IMR-90 (cell line): ENCODE data around the gene CNNM3. TPM values are rescaled to one million over a fixed set of nuclear protein-coding genes. Genes with fewer than 3 reads are reported as not detected.

Experiments used
- ATAC-seq: fragments of 200-7000 bp; cut with Tn5 transposase; 2 replicates; pipeline ENCODE4 v1.9.1; 2020; ENCODE audit warnings: low read depth, mild to moderate bottlenecking, moderate library complexity
- BruUV-seq: library from RNA; stranded (reverse); fragments of 400-500 nt; replicated peaks from 2 replicates; lab custom pipeline; 2021; lab: Mats Ljungman, UMichigan
- CTCF ChIA-PET: fragments of 300-600 bp; formaldehyde crosslinking; extraction: SDS; loops from one replicate; lab custom pipeline; 2021; ENCODE audit warnings: antibody characterized with exemption; lab: Yijun Ruan, JAX
- POLR2A ChIA-PET: fragments of 300-600 bp; sonication (Branson Sonifier 250); formaldehyde crosslinking; loops from one replicate; lab custom pipeline; 2022; ENCODE audit warnings: antibody characterized with exemption; ENCODE audit not compliant: unreplicated experiment; lab: Charles Lee
- DNase-seq: peaks from one replicate; pipeline ENCODE4 v3.0.0; 2013
- H2AFZ ChIP-seq: replicated peaks from 2 replicates; pipeline ENCODE3; 2013; ENCODE audit warnings: low read length, mild to moderate bottlenecking; ENCODE audit not compliant: poor library complexity
- H2AK5ac ChIP-seq: 2 replicates; pipeline ENCODE4 v1.6.1; 2013; ENCODE audit warnings: low read depth, low read length, inconsistent platforms
- H2AK9ac ChIP-seq: replicated peaks from 2 replicates; pipeline ENCODE3; 2013; ENCODE audit warnings: mild to moderate bottlenecking, low read depth, low read length, moderate library complexity; ENCODE audit not compliant: poor library complexity
- H2BK120ac ChIP-seq: 2 replicates; pipeline ENCODE4 v1.6.1; 2013; ENCODE audit warnings: low read depth, low read length, inconsistent platforms
- H2BK15ac ChIP-seq: 3 replicates; pipeline ENCODE4 v1.6.1; 2013; ENCODE audit warnings: low read depth, low read length, inconsistent platforms
- H2BK20ac ChIP-seq: 2 replicates; pipeline ENCODE4 v1.6.1; 2013; ENCODE audit warnings: low read depth, mild to moderate bottlenecking, inconsistent platforms, low read length, moderate library complexity
- H2BK5ac ChIP-seq: 2 replicates; pipeline ENCODE4 v1.6.1; 2013; ENCODE audit warnings: mild to moderate bottlenecking, low read depth, low read length, inconsistent platforms; ENCODE audit not compliant: poor library complexity, severe bottlenecking
- H3K14ac ChIP-seq: replicated peaks from 2 replicates; pipeline ENCODE4 v1.6.1; 2013; ENCODE audit warnings: low read depth, low read length, inconsistent platforms
- H3K18ac ChIP-seq: 2 replicates; pipeline ENCODE4 v1.6.1; 2013; ENCODE audit warnings: low read depth, low read length, control low read depth
- H3K23ac ChIP-seq: 2 replicates; pipeline ENCODE4 v1.6.1; 2013; ENCODE audit warnings: low read depth, low read length, inconsistent platforms
- H3K27ac ChIP-seq: 2 replicates; pipeline ENCODE4 v1.5.1; 2013; ENCODE audit warnings: mild to moderate bottlenecking, control low read depth, low read length; ENCODE audit not compliant: insufficient read depth
- H3K27me3 ChIP-seq: 2 replicates; pipeline ENCODE4 v1.6.1; 2013; ENCODE audit warnings: low read length; ENCODE audit not compliant: control insufficient read depth, insufficient read depth
- H3K36me3 ChIP-seq: 2 replicates; pipeline ENCODE4 v1.6.1; 2013; ENCODE audit warnings: low read length, mixed read lengths; ENCODE audit not compliant: control insufficient read depth, insufficient read depth
- H3K4ac ChIP-seq: 2 replicates; pipeline ENCODE4 v1.6.1; 2013; ENCODE audit warnings: low read depth, low read length, inconsistent platforms
- H3K4me1 ChIP-seq: 2 replicates; pipeline ENCODE4 v1.6.1; 2013; ENCODE audit warnings: low read length, mixed read lengths; ENCODE audit not compliant: control insufficient read depth, insufficient read depth
- H3K4me2 ChIP-seq: 2 replicates; pipeline ENCODE4 v1.6.1; 2013; ENCODE audit warnings: low read depth, mild to moderate bottlenecking, control low read depth, low read length, moderate library complexity
- H3K4me3 ChIP-seq: 2 replicates; pipeline ENCODE4 v1.5.1; 2013; ENCODE audit warnings: low read depth, mild to moderate bottlenecking, control low read depth, low read length, moderate library complexity; ENCODE audit not compliant: insufficient read depth
- H3K56ac ChIP-seq: 2 replicates; pipeline ENCODE4 v1.6.1; 2013; ENCODE audit warnings: low read length, inconsistent platforms; ENCODE audit not compliant: insufficient read depth; ENCODE audit errors: extremely low read depth
- H3K79me1 ChIP-seq, 2 experiments: 2 replicates each; pipeline ENCODE4 v1.6.1; 2013; ENCODE audit warnings: low read length in 2 of 2, inconsistent platforms in 1 of 2, low read depth in 1 of 2
- H3K9ac ChIP-seq: 2 replicates; pipeline ENCODE4 v1.6.1; 2013; ENCODE audit warnings: low read depth, low read length, control low read depth
- H3K9me1 ChIP-seq: 2 replicates; pipeline ENCODE4 v1.6.1; 2013; ENCODE audit warnings: low read length, inconsistent platforms; ENCODE audit not compliant: insufficient read depth
- H3K9me3 ChIP-seq: 2 replicates; pipeline ENCODE4 v1.6.1; 2013; ENCODE audit warnings: low read length; ENCODE audit not compliant: control insufficient read depth, insufficient read depth
- H4K20me1 ChIP-seq: 2 replicates; pipeline ENCODE4 v1.6.1; 2013; ENCODE audit warnings: low read length, inconsistent platforms; ENCODE audit not compliant: insufficient read depth
- H4K5ac ChIP-seq: 2 replicates; pipeline ENCODE4 v1.6.1; 2013; ENCODE audit warnings: mild to moderate bottlenecking, low read depth, low read length, control low read depth
- H4K8ac ChIP-seq, 2 experiments: 2 replicates each; pipeline ENCODE4 v1.6.1; 2013; ENCODE audit warnings: low read depth in 2 of 2, low read length in 2 of 2, control low read depth in 1 of 2, inconsistent platforms in 1 of 2
- H4K91ac ChIP-seq: 2 replicates; pipeline ENCODE4 v1.6.1; 2013; ENCODE audit warnings: low read depth, low read length, inconsistent platforms; ENCODE audit not compliant: insufficient read depth
- BHLHE40 ChIP-seq: fragments of 150-350 bp; IDR thresholded peaks from 2 replicates; pipeline ENCODE4 v1.6.1; 2016; ENCODE audit warnings: mild to moderate bottlenecking, low read depth, low read length
- CEBPB ChIP-seq: IDR thresholded peaks from 2 replicates; pipeline ENCODE4 v1.6.1; 2012; ENCODE audit warnings: low read depth, low read length, improper control_type of control experiment
- CHD1 ChIP-seq: IDR thresholded peaks from 2 replicates; pipeline ENCODE4 v1.6.1; 2012; ENCODE audit warnings: low read depth, low read length, improper control_type of control experiment
- ELK1 ChIP-seq: fragments of 150-350 bp; IDR thresholded peaks from 2 replicates; pipeline ENCODE4 v1.6.1; 2016; ENCODE audit warnings: low read depth, mild to moderate bottlenecking, low read length, moderate library complexity, borderline replicate concordance
- FOS ChIP-seq: fragments of 150-350 bp; IDR thresholded peaks from 2 replicates; pipeline ENCODE4 v1.6.1; 2016; ENCODE audit warnings: low read depth, low read length
- MAFK ChIP-seq: IDR thresholded peaks from 2 replicates; pipeline ENCODE4 v1.6.1; 2012; ENCODE audit warnings: low read depth, low read length, improper control_type of control experiment
- MAZ ChIP-seq: IDR thresholded peaks from 2 replicates; pipeline ENCODE4 v1.6.1; 2012; ENCODE audit warnings: low read depth, mild to moderate bottlenecking, low read length, improper control_type of control experiment, moderate library complexity, borderline replicate concordance
- NFE2L2 ChIP-seq: fragments of 150-350 bp; IDR thresholded peaks from 2 replicates; pipeline ENCODE4 v1.6.1; 2016; ENCODE audit warnings: low read depth, mild to moderate bottlenecking, low read length
- POLR2A ChIP-seq: IDR thresholded peaks from 2 replicates; pipeline ENCODE4 v1.6.1; 2012; ENCODE audit warnings: mild to moderate bottlenecking, low read depth, low read length
- RAD21 ChIP-seq: IDR thresholded peaks from 2 replicates; pipeline ENCODE4 v1.6.1; 2012; ENCODE audit warnings: low read length, improper control_type of control experiment
- RCOR1 ChIP-seq: IDR thresholded peaks from 2 replicates; pipeline ENCODE4 v1.6.1; 2012; ENCODE audit warnings: mild to moderate bottlenecking, low read length, improper control_type of control experiment; ENCODE audit not compliant: insufficient replicate concordance
- RFX5 ChIP-seq: IDR thresholded peaks from 2 replicates; pipeline ENCODE4 v1.8.0; 2012; ENCODE audit warnings: low read depth, mild to moderate bottlenecking, low read length, moderate library complexity
- SMC3 ChIP-seq: fragments of 150-350 bp; IDR thresholded peaks from 2 replicates; pipeline ENCODE4 v1.6.1; 2016; ENCODE audit warnings: low read depth, mild to moderate bottlenecking, antibody characterized with exemption, low read length, moderate library complexity
- USF2 ChIP-seq: fragments of 150-350 bp; IDR thresholded peaks from 2 replicates; pipeline ENCODE4 v1.6.1; 2017; ENCODE audit warnings: mild to moderate bottlenecking, antibody characterized with exemption, low read length, low read depth
- WGBS, 2 experiments: methylation state at CpG; one replicate each; pipeline versions ENCODE4 v1.1.5 to v1.1.7; 2013; ENCODE audit warnings: missing lambda C conversion rate in 2 of 2; ENCODE audit not compliant: insufficient read length in 1 of 2; ENCODE audit errors: extremely low coverage in 2 of 2; 5-methylcytosine and 5-hydroxymethylcytosine counted together
- dilution Hi-C: fragments of 300-500 bp; cut with HindIII; formaldehyde crosslinking; loops from one replicate; pipeline ENCODE4 v1.14.3; 2018; ENCODE audit warnings: low sequenced_read_pairs; ENCODE audit not compliant: unreplicated experiment
- in situ Hi-C: fragments of 300-500 bp; cut with MboI; formaldehyde crosslinking; loops from 3 replicates; pipeline ENCODE4 v1.14.3; 2019; ENCODE audit warnings: low sequenced_read_pairs, inconsistent platforms, mixed read lengths
- intact Hi-C: fragments of 100-400 bp; cut with micrococcal nuclease; formaldehyde crosslinking; loops from 2 replicates; pipeline ENCODE4 v1.10.0; 2022
- polyA plus RNA-seq, 3 experiments: library from polyadenylated mRNA; depleted of rRNA; stranded (reverse); fragments of >200 nt; gene quantifications; 2 replicates each; pipeline ENCODE4 v1.2.3, GENCODE V29; 2012; ENCODE audit warnings: low replicate concordance in 1 of 3
- total RNA-seq: library from RNA; depleted of rRNA; stranded (reverse); fragments of >200 nt; gene quantifications from 2 replicates; pipeline ENCODE4 v1.2.3, GENCODE V29; 2012

The CNNM3 gene
- total and polyA plus RNA-seq, 2 of the 4 experiments (the other 2 are of a cell fraction), result 2.3 to 6.1 TPM

- no peak for TF ChIP-seq MAZ
Observed at GRCh38 chr2:96870626-96871255, 54.7 kb downstream of the CNNM3 start (continued).

GRCh38 chr2:96872591-96873349 lies 56.7 kb downstream of the CNNM3 start:
- H3K9me1 ChIP-seq, result no peaks in the 10 kb centered on the region; the same call in 1 of the 2 replicates
- no peak overlapping the region for H3K56ac ChIP-seq
- no peak overlapping the region for H3K27ac ChIP-seq
- H3K4me2 ChIP-seq, result no peak overlapping the region
- no peak overlapping the region for H3K9ac ChIP-seq
- DNase-seq (peak; percentile 70), ATAC-seq (no peak)
- H3K9me3 ChIP-seq, result no peaks in the 10 kb centered on the region
- no peak overlapping the region for H2BK20ac ChIP-seq
- H3K27me3 ChIP-seq, result no peaks in the 10 kb centered on the region
- no peak overlapping the region for H2BK5ac ChIP-seq
- no peak overlapping the region for H2BK120ac ChIP-seq
- intact Hi-C loops, result no loop called here
- in situ Hi-C loops, result loop anchor here (25.0 kb wide), 1 partner anchor 240 kb away; the partner anchor contains the start of gene ANKRD36
- ChIA-PET CTCF (interaction anchor here (0.5 kb wide), 1 partner anchor 249 kb away, joined by 3 read pairs; no protein-coding TSS in a partner anchor), POLR2A (no interaction called here)
- H3K36me3 ChIP-seq, result no peaks in the 10 kb centered on the region
- no peak overlapping the region for H2BK15ac ChIP-seq
- BruUV-seq, result no TSS peak
- no peak overlapping the region for H2AK5ac ChIP-seq
- no peak overlapping the region for H3K4ac ChIP-seq
- WGBS, 2 experiments, result 66% methylated on average over 8 of the region's 14 CpGs; no CpG with 5 or more reads in 1 of the 2 experiments
- H3K4me3 ChIP-seq, result no peak overlapping the region
- dilution Hi-C loops, result no loop called here
- H3K4me1 ChIP-seq, result peaks cover 11% of the 10 kb centered on the region
- 0 out of 2 replicates have a peak overlapping the region, but pooled peaks have one; percentile 35 for H3K14ac ChIP-seq
- peak overlapping the region; percentile 83 for H2AFZ ChIP-seq
- peak overlapping the region; percentile 58 for H2AK9ac ChIP-seq
- H4K91ac ChIP-seq, result no peak overlapping the region
- H3K79me1 ChIP-seq, result peaks cover 0 to 7% of the 10 kb centered on the region in 2 experiments; a peak in 2 of 4 replicates
- H4K5ac ChIP-seq, result no peak overlapping the region
- H3K18ac ChIP-seq, result no peak overlapping the region
- peaks cover 5% of the 10 kb centered on the region; the same call in 1 of the 2 replicates for H4K20me1 ChIP-seq
- H4K8ac ChIP-seq, result no peak overlapping the region
- H3K23ac ChIP-seq, result no peak overlapping the region
- TF ChIP-seq RAD21 (no peak), USF2 (no peak), BHLHE40 (no peak), MAFK (no peak), FOS (no peak), SMC3 (no peak), POLR2A (no peak), RCOR1 (no peak), CHD1 (no peak), MAZ (no peak), ELK1 (no peak), CEBPB (no peak), NFE2L2 (no peak), RFX5 (no peak)
